ENCODE data around the gene E2F3. TPM values are rescaled to one million over a fixed set of nuclear protein-coding genes. Genes with fewer than 3 reads are reported as not detected.

E2F3 gene
- total RNA-seq, 1 experiment from 2014 or later: 15.4 TPM

DNA sequence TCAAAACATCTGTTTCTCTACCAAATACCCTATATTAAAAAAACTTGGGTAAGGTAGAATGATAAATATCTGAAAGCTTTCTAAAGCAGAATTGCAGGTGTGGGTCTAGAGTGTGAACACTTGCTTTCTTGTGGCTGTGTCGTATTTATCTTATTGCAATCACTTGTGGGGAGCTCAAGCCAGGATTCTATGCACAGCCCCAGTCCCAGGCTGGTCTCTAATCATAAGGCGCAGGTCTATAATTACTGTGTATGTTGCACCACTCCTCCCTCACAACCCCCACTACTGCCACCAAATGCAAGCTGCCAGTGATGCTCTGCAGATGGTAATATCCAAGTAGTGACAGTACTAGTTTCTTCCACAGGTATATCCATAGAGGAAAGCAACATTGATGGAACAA is 2.2 kb upstream of the E2F3 start:
- no TSS peak for BruUV-seq (replicated peaks)
- Mint-ChIP-seq H3K36me3 (ENCODE audit: insufficient read depth, unreplicated experiment) (peaks cover 15% of the 10 kb centered on the region), H3K4me1 (ENCODE audit: low read depth, unreplicated experiment) (no peaks in the 10 kb centered on the region), H3K9me3 (ENCODE audit: unreplicated experiment) (no peaks in the 10 kb centered on the region), H3K27me3 (ENCODE audit: insufficient read depth, unreplicated experiment) (no peaks in the 10 kb centered on the region), H3K4me3 (ENCODE audit: unreplicated experiment) (no peak overlapping the region), H3K27ac (ENCODE audit: unreplicated experiment) (no peak overlapping the region)
- H3K4me1 ChIP-seq: peaks cover 3% of the 10 kb centered on the region
- no peaks in the 10 kb centered on the region for H3K27me3 ChIP-seq (replicated peaks; ENCODE audit: control insufficient read depth, insufficient read depth, low read length)
- ChIA-PET CTCF (no interaction called here), POLR2A (no interaction called here)
- intact Hi-C loops (cut with micrococcal nuclease; ENCODE audit: unreplicated experiment): no loop called here
- H3K4me3 ChIP-seq (ENCODE audit: low read depth, low read length): no peak overlapping the region
- H3K9me3 ChIP-seq: no peaks in the 10 kb centered on the region
- no peaks in the 10 kb centered on the region for H3K36me3 ChIP-seq (ENCODE audit: control insufficient read depth, insufficient read depth, low read length)
- TF ChIP-seq, protein P1, sequence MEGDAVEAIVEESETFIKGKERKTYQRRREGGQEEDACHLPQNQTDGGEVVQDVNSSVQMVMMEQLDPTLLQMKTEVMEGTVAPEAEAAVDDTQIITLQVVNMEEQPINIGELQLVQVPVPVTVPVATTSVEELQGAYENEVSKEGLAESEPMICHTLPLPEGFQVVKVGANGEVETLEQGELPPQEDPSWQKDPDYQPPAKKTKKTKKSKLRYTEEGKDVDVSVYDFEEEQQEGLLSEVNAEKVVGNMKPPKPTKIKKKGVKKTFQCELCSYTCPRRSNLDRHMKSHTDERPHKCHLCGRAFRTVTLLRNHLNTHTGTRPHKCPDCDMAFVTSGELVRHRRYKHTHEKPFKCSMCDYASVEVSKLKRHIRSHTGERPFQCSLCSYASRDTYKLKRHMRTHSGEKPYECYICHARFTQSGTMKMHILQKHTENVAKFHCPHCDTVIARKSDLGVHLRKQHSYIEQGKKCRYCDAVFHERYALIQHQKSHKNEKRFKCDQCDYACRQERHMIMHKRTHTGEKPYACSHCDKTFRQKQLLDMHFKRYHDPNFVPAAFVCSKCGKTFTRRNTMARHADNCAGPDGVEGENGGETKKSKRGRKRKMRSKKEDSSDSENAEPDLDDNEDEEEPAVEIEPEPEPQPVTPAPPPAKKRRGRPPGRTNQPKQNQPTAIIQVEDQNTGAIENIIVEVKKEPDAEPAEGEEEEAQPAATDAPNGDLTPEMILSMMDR (IDR thresholded peaks at IDR 0.05; ENCODE audit: insufficient read depth in 1 of 2, low read depth in 1 of 2, low read length in 1 of 2, severe bottlenecking in 1 of 2, unreplicated experiment in 1 of 2): no peak
- DNase-seq: no peak

DNA sequence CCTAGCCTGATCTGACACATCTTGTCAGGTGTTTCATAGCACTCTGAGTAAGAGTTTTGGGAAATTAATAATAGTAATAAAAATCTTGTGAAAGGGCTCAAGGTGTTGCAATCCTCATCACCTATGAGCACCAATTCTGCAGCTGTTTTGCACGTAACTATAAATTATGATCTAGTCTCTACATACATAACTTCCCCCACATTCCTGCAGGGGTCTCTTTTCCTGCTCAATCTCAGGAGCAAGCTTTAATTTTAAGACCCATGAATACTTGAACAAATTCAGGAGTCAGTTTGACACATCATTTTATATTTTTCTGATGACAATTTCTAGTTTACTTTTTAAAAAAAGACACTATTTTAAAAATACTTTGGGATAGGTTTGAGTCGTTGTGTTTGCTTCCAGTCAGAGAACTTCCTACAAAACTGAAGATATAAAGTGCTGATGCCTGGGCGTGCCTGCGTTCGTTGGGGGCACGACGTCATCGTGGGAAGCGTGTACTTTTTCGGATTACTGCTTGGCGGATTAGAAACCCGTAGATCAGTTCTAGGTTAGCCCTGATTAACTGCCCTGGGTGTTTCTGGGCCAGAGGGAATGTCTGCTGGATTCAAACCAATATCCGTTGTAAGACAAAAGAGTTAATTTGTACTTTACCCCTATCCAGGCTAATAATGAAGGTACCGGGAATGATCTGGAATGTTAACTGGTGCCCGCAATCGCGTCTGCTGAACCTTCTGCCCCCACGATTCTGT is 1.0 kb upstream of the E2F3 start:
- Mint-ChIP-seq H3K27ac (ENCODE audit: unreplicated experiment) (peak overlapping the region; percentile 97), H3K36me3 (ENCODE audit: insufficient read depth, unreplicated experiment) (peaks cover 21% of the 10 kb centered on the region), H3K9me3 (ENCODE audit: unreplicated experiment) (no peaks in the 10 kb centered on the region), H3K4me3 (ENCODE audit: unreplicated experiment) (peak overlapping the region; percentile 91), H3K4me1 (ENCODE audit: low read depth, unreplicated experiment) (no peaks in the 10 kb centered on the region), H3K27me3 (ENCODE audit: insufficient read depth, unreplicated experiment) (no peaks in the 10 kb centered on the region)
- TF ChIP-seq, protein P1 (IDR thresholded peaks at IDR 0.05; ENCODE audit: insufficient read depth in 1 of 2, low read depth in 1 of 2, low read length in 1 of 2, severe bottlenecking in 1 of 2, unreplicated experiment in 1 of 2): peak; percentile 48 to 52
- peak overlapping the region; percentile 58 for H3K4me3 ChIP-seq (ENCODE audit: low read depth, low read length)
- CTCF ChIA-PET: no interaction called here
- POLR2A ChIA-PET: no interaction called here
- intact Hi-C loops (cut with micrococcal nuclease; ENCODE audit: unreplicated experiment): loop anchor here (1.0 to 2.0 kb wide), 3 partner anchors 110 to 188 kb away; partner anchors contain the start of gene MBOAT1
- H3K27me3 ChIP-seq (replicated peaks; ENCODE audit: control insufficient read depth, insufficient read depth, low read length): no peaks in the 10 kb centered on the region
- no peaks in the 10 kb centered on the region for H3K9me3 ChIP-seq
- DNase-seq: peak in 1 of 2 experiments; percentile 45
- no peaks in the 10 kb centered on the region for H3K36me3 ChIP-seq (ENCODE audit: control insufficient read depth, insufficient read depth, low read length)
- peaks cover 7% of the 10 kb centered on the region for H3K4me1 ChIP-seq
- TSS peak; percentile 82 for BruUV-seq (replicated peaks)

DNA sequence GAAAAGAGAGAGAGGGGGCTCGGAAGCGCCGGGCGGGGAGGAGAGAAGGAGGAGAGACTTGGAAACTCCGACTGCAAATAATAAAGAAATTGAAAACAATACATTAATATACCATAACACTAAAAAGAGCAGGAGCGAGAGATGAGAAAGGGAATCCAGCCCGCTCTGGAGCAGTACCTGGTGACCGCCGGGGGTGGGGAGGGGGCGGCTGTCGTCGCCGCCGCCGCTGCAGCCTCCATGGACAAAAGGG is 338 bp downstream of the E2F3 start:
- CTCF ChIA-PET: no interaction called here
- peaks cover 31% of the 10 kb centered on the region for H3K36me3 Mint-ChIP-seq (ENCODE audit: insufficient read depth, unreplicated experiment)

More for the DNA sequence above, 338 bp downstream of the E2F3 start:
- TF ChIP-seq, protein P1 (IDR thresholded peaks at IDR 0.05; ENCODE audit: insufficient read depth in 1 of 2, low read depth in 1 of 2, low read length in 1 of 2, severe bottlenecking in 1 of 2, unreplicated experiment in 1 of 2): no peak
- Mint-ChIP-seq H3K9me3 (ENCODE audit: unreplicated experiment) (no peaks in the 10 kb centered on the region), H3K27ac (ENCODE audit: unreplicated experiment) (peak overlapping the region; percentile 97), H3K4me1 (ENCODE audit: low read depth, unreplicated experiment) (no peaks in the 10 kb centered on the region), H3K27me3 (ENCODE audit: insufficient read depth, unreplicated experiment) (no peaks in the 10 kb centered on the region), H3K4me3 (ENCODE audit: unreplicated experiment) (peak overlapping the region; percentile 91)
- Histone ChIP-seq H3K9me3 (no peaks in the 10 kb centered on the region), H3K4me1 (peaks cover 7% of the 10 kb centered on the region), H3K27me3 (replicated peaks; ENCODE audit: control insufficient read depth, insufficient read depth, low read length) (no peaks in the 10 kb centered on the region), H3K36me3 (ENCODE audit: control insufficient read depth, insufficient read depth, low read length) (no peaks in the 10 kb centered on the region), H3K4me3 (ENCODE audit: low read depth, low read length) (peak overlapping the region; percentile 91)
- TSS peak; percentile 25 for BruUV-seq (replicated peaks)
- intact Hi-C loops (cut with micrococcal nuclease; ENCODE audit: unreplicated experiment): no loop called here
- DNase-seq: no peak
- POLR2A ChIA-PET: interaction anchor here (0.6 kb wide), 1 partner anchor 1024 kb away, joined by 3 read pairs; no protein-coding TSS in a partner anchor

Measured in Caco-2 (cell line).